Keratinocyte (primary cell): ENCODE data around the gene PLAU. TPM values are rescaled to one million over a fixed set of nuclear protein-coding genes. Genes with fewer than 3 reads are reported as not detected.

ENCODE experiments used
- DNase-seq: peaks from one replicate; pipeline ENCODE4 v3.0.0-alpha.2; 2011; ENCODE audit warnings: low read depth, missing footprints, low spot score
- FAIRE-seq: peaks from 2 replicates; lab custom pipeline; 2011; peaks lifted over from hg19 to GRCh38; lab: Jason Lieb, UNC
- H2AFZ ChIP-seq: 2 replicates; pipeline ENCODE4 v1.6.0; 2012; ENCODE audit warnings: low read length, control low read depth, inconsistent platforms; ENCODE audit not compliant: control insufficient read depth
- H3K27ac ChIP-seq: 2 replicates; pipeline ENCODE4 v1.5.1; 2011; ENCODE audit warnings: low read length; ENCODE audit not compliant: control insufficient read depth, insufficient read depth
- H3K27me3 ChIP-seq: 3 replicates; pipeline ENCODE4 v1.6.0; 2011; ENCODE audit warnings: low read length; ENCODE audit not compliant: control insufficient read depth, insufficient read depth; ENCODE audit errors: extremely low read depth
- H3K36me3 ChIP-seq, 2 experiments: 2 replicates in 1 of 2; 3 replicates in 1 of 2; pipeline ENCODE4 v1.5.1; 2011; ENCODE audit warnings: low read length in 2 of 2, mild to moderate bottlenecking in 1 of 2; ENCODE audit not compliant: control insufficient read depth in 2 of 2, insufficient read depth in 2 of 2; ENCODE audit errors: extremely low read depth in 1 of 2
- H3K4me1 ChIP-seq: 3 replicates; pipeline ENCODE4 v1.5.1; 2011; ENCODE audit warnings: low read length; ENCODE audit not compliant: control insufficient read depth, insufficient read depth; ENCODE audit errors: extremely low read depth
- H3K4me2 ChIP-seq: 3 replicates; pipeline ENCODE4 v1.6.0; 2011; ENCODE audit warnings: low read depth, low read length; ENCODE audit not compliant: control insufficient read depth, insufficient read depth; ENCODE audit errors: extremely low read depth
- H3K4me3 ChIP-seq, 3 experiments: fragments of 200-600 bp in 1 of 3; sonication (generic) in 1 of 3; 2 replicates in 2 of 3; 3 replicates in 1 of 3; pipeline ENCODE4 v1.5.1; 2011 to 2016; ENCODE audit warnings: low read length in 3 of 3, mild to moderate bottlenecking in 3 of 3, control low read depth in 2 of 3, inconsistent platforms in 1 of 3, low read depth in 1 of 3, mixed read lengths in 1 of 3, mixed run types in 1 of 3, moderate library complexity in 1 of 3; ENCODE audit not compliant: control insufficient read depth in 2 of 3, insufficient read depth in 2 of 3; ENCODE audit errors: extremely low read depth in 1 of 3
- H3K79me2 ChIP-seq: 2 replicates; pipeline ENCODE4 v1.6.0; 2012; ENCODE audit warnings: low read length; ENCODE audit not compliant: control insufficient read depth, insufficient read depth
- H3K9ac ChIP-seq: 3 replicates; pipeline ENCODE4 v1.6.0; 2011; ENCODE audit warnings: low read length; ENCODE audit not compliant: control insufficient read depth, insufficient read depth; ENCODE audit errors: extremely low read depth
- H3K9me1 ChIP-seq: 3 replicates; pipeline ENCODE4 v1.6.0; 2011; ENCODE audit warnings: low read length; ENCODE audit not compliant: control insufficient read depth, insufficient read depth; ENCODE audit errors: extremely low read depth
- H3K9me3 ChIP-seq: 2 replicates; pipeline ENCODE4 v1.5.1; 2012; ENCODE audit warnings: low read depth, low read length; ENCODE audit not compliant: control insufficient read depth
- H4K20me1 ChIP-seq: 3 replicates; pipeline ENCODE4 v1.6.0; 2011; ENCODE audit warnings: low read length; ENCODE audit not compliant: control insufficient read depth, insufficient read depth; ENCODE audit errors: extremely low read depth
- CTCF ChIP-seq, 3 experiments: IDR thresholded peaks in 1 of 3; conservative IDR thresholded peaks in 1 of 3; optimal IDR thresholded peaks in 1 of 3; 2 replicates in 2 of 3; 3 replicates in 1 of 3; pipeline versions ENCODE3 to v1.5.1; 2011; ENCODE audit warnings: low read length in 3 of 3, mild to moderate bottlenecking in 3 of 3, moderate library complexity in 2 of 3, control low read depth in 1 of 3, inconsistent platforms in 1 of 3; ENCODE audit not compliant: insufficient read depth in 2 of 3; ENCODE audit errors: extremely low read depth in 1 of 3
- EZH2 ChIP-seq: IDR thresholded peaks from one replicate; pipeline ENCODE4 v1.6.1; 2012; ENCODE audit warnings: inconsistent platforms, mild to moderate bottlenecking, low read length, moderate library complexity
- dilution Hi-C: fragments of 300-500 bp; cut with MboI; formaldehyde crosslinking; loops from one replicate; pipeline ENCODE4 v1.7.0; 2020; ENCODE audit warnings: low sequenced_read_pairs; ENCODE audit not compliant: extremely low pct_ligation_motif_present
- polyA plus RNA-seq, 5 experiments: library from polyadenylated mRNA; depleted of rRNA in 3 of 5; stranded (reverse) in 3 of 5; stranded (forward) in 1 of 5; unstranded in 1 of 5; fragments of >200 nt; gene quantifications; 1 replicate in 1 of 5; 2 replicates in 3 of 5; 3 replicates in 1 of 5; pipeline versions ENCODE4 v1.2.1 to v1.2.3, GENCODE V29; 2011 to 2012; ENCODE audit warnings: missing spikeins in 2 of 5, low read depth in 1 of 5, low replicate concordance in 1 of 5

PLAU gene
- polyA plus RNA-seq, 1 donor (not counting 4 experiments of a cell fraction or from before 2014, with no cell fraction given) = 262 TPM

GRCh38 chr10:73900064-73900463, 10.9 kb upstream of the PLAU start:
- DNase-seq (no peak), FAIRE-seq (no peak)
- Histone ChIP-seq H3K27ac (peak overlapping the region; percentile 93), H4K20me1 (no peaks in the 10 kb centered on the region), H3K9me1 (no peaks in the 10 kb centered on the region), H3K9ac (no peak overlapping the region), H3K4me1 (peaks cover 24% of the 10 kb centered on the region), H3K36me3 (no peaks in the 10 kb centered on the region), H3K9me3 (no peaks in the 10 kb centered on the region), H3K4me3 (no peak overlapping the region), H2AFZ (no peak overlapping the region), H3K27me3 (no peaks in the 10 kb centered on the region), H3K4me2 (no peak overlapping the region), H3K79me2 (no peaks in the 10 kb centered on the region)
- no peak for TF ChIP-seq EZH2
- TF ChIP-seq CTCF (optimal IDR thresholded peaks at IDR 0.05 in 1 of 3, IDR thresholded peaks at IDR 0.05 in 1 of 3, conservative IDR thresholded peaks at IDR 0.05 in 1 of 3; ENCODE audit: extremely low read depth in 1 of 3, insufficient read depth in 2 of 3, low read length in 3 of 3) = no peak
- dilution Hi-C loops = no loop called here

- no peak for TF ChIP-seq CTCF (optimal IDR thresholded peaks at IDR 0.05 in 1 of 3, IDR thresholded peaks at IDR 0.05 in 1 of 3, conservative IDR thresholded peaks at IDR 0.05 in 1 of 3; ENCODE audit: extremely low read depth in 1 of 3, insufficient read depth in 2 of 3, low read length in 3 of 3)
- Histone ChIP-seq H3K27me3 (no peaks in the 10 kb centered on the region), H3K27ac (no peak overlapping the region), H3K9ac (no peak overlapping the region), H3K36me3 (no peaks in the 10 kb centered on the region), H3K4me1 (peaks cover 34% of the 10 kb centered on the region), H3K79me2 (no peaks in the 10 kb centered on the region), H3K4me2 (no peak overlapping the region), H2AFZ (no peak overlapping the region), H3K4me3 (no peak overlapping the region), H4K20me1 (no peaks in the 10 kb centered on the region), H3K9me1 (no peaks in the 10 kb centered on the region), H3K9me3 (no peaks in the 10 kb centered on the region)
- dilution Hi-C loops = no loop called here
- no peak for DNase-seq
- no peak for FAIRE-seq
Observed at GRCh38 chr10:73901261-73901660, 9.7 kb upstream of the PLAU start.
